PC-9 (cell line): ENCODE data around the gene EFEMP2. TPM values are rescaled to one million over a fixed set of nuclear protein-coding genes. Genes with fewer than 3 reads are reported as not detected.

ENCODE experiments used
- BruUV-seq: library from RNA; stranded (reverse); fragments of 400-500 nt; replicated peaks from 2 replicates; lab custom pipeline; 2021; lab: Mats Ljungman, UMichigan
- CTCF ChIA-PET: fragments of 300-600 bp; sonication (Branson Sonifier 250); formaldehyde crosslinking; loops from one replicate; lab custom pipeline; 2022; ENCODE audit warnings: antibody characterized with exemption; lab: Charles Lee
- POLR2A ChIA-PET: fragments of 300-600 bp; sonication (Branson Sonifier 250); formaldehyde crosslinking; loops from one replicate; lab custom pipeline; 2022; ENCODE audit warnings: antibody characterized with exemption; ENCODE audit not compliant: unreplicated experiment; lab: Charles Lee
- DNase-seq, 2 experiments: peaks; one replicate each; pipeline versions ENCODE4 v3.0.0 to v3.0.0-alpha.2; 2015 to 2022; ENCODE audit warnings: mixed read lengths in 1 of 2
- H2AFZ ChIP-seq: fragments of 200-600 bp; sonication (generic); 2 replicates; pipeline ENCODE4 v1.8.1; 2017; ENCODE audit warnings: antibody characterized with exemption
- H3F3A ChIP-seq: fragments of 200-600 bp; sonication (generic); 2 replicates; pipeline ENCODE4 v1.8.1; 2017; ENCODE audit warnings: antibody characterized with exemption, mild to moderate bottlenecking, low read depth; ENCODE audit not compliant: insufficient read depth
- H3K27ac ChIP-seq: fragments of 200-600 bp; sonication (generic); 2 replicates; pipeline ENCODE4 v1.6.1; 2016; ENCODE audit warnings: mixed run types
- H3K27me3 ChIP-seq: fragments of 200-600 bp; sonication (generic); 2 replicates; pipeline ENCODE4 v1.6.1; 2016; ENCODE audit warnings: low read depth, mixed run types; ENCODE audit not compliant: insufficient read depth
- H3K36me3 ChIP-seq: fragments of 200-600 bp; sonication (generic); 2 replicates; pipeline ENCODE4 v1.6.1; 2016; ENCODE audit warnings: low read depth, mixed run types
- H3K4me1 ChIP-seq: fragments of 200-600 bp; sonication (generic); replicated peaks from 2 replicates; pipeline ENCODE4 v1.6.1; 2016; ENCODE audit warnings: mixed run types; ENCODE audit not compliant: insufficient read depth
- H3K4me2 ChIP-seq: fragments of 200-600 bp; sonication (generic); 2 replicates; pipeline ENCODE4 v1.6.1; 2017; ENCODE audit warnings: mixed run types
- H3K4me3 ChIP-seq: fragments of 200-600 bp; sonication (generic); 2 replicates; pipeline ENCODE4 v1.6.1; 2016; ENCODE audit warnings: mixed run types
- H3K79me2 ChIP-seq: fragments of 200-600 bp; sonication (generic); 2 replicates; pipeline ENCODE4 v1.6.1; 2017; ENCODE audit warnings: low read depth, mixed run types
- H3K9me2 ChIP-seq: fragments of 200-600 bp; sonication (generic); 2 replicates; pipeline ENCODE4 v1.8.1; 2017; ENCODE audit warnings: mild to moderate bottlenecking; ENCODE audit not compliant: insufficient read depth
- H3K9me3 ChIP-seq: fragments of 200-600 bp; sonication (generic); 2 replicates; pipeline ENCODE4 v1.8.1; 2016; ENCODE audit warnings: low read depth; ENCODE audit not compliant: insufficient read depth
- H4K20me1 ChIP-seq: fragments of 200-600 bp; sonication (generic); 2 replicates; pipeline ENCODE4 v1.8.1; 2017; ENCODE audit not compliant: insufficient read depth
- CTCF ChIP-seq: fragments of 200-600 bp; sonication (generic); conservative IDR thresholded peaks from 2 replicates; pipeline ENCODE4 v1.6.1; 2017; ENCODE audit warnings: mixed run types, antibody characterized with exemption, mild to moderate bottlenecking, moderate library complexity
- EZH2 ChIP-seq: fragments of 200-600 bp; sonication (generic); IDR thresholded peaks from 2 replicates; pipeline ENCODE4 v1.8.0; 2017; ENCODE audit warnings: antibody characterized with exemption, low read depth
- intact Hi-C: fragments of 100-400 bp; cut with micrococcal nuclease; formaldehyde crosslinking; loops from one replicate; pipeline ENCODE4 v1.10.0; 2022; ENCODE audit not compliant: unreplicated experiment
- total RNA-seq: library from RNA; stranded (reverse); gene quantifications from 2 replicates; pipeline ENCODE4 v1.2.3, GENCODE V29; 2021

EFEMP2 gene
- total RNA-seq, 1 experiment from 2014 or later = 18.1 TPM

GRCh38 chr11:65866509-65867283 is 5.9 kb downstream of the EFEMP2 start:
- intact Hi-C loops = no loop called here
- ChIA-PET POLR2A (no interaction called here), CTCF (interaction anchor here (0.5 kb wide), 1 partner anchor 155 kb away, joined by 18 read pairs; no protein-coding TSS in a partner anchor)
- no peaks in the 10 kb centered on the region for H3K9me3 ChIP-seq
- peaks cover 5% of the 10 kb centered on the region for H3K4me1 ChIP-seq
- no peak overlapping the region for H2AFZ ChIP-seq
- no TSS peak for BruUV-seq
- TF ChIP-seq CTCF = no peak
- no peak for TF ChIP-seq EZH2
- H3K79me2 ChIP-seq = peaks cover 15% of the 10 kb centered on the region
- no peak overlapping the region for H3K4me3 ChIP-seq
- no peak overlapping the region for H3K27ac ChIP-seq
- peaks cover 35% of the 10 kb centered on the region for H3F3A ChIP-seq
- H3K9me2 ChIP-seq = no peaks in the 10 kb centered on the region
- peaks cover 23% of the 10 kb centered on the region for H3K36me3 ChIP-seq
- no peak overlapping the region for H3K4me2 ChIP-seq
- H3K27me3 ChIP-seq = no peaks in the 10 kb centered on the region
- H4K20me1 ChIP-seq = no peaks in the 10 kb centered on the region; the same call in 1 of the 2 replicates
- DNase-seq = no peak

GRCh38 chr11:65865550-65866172 is 6.9 kb downstream of the EFEMP2 start:
- peaks cover 24% of the 10 kb centered on the region for H3K79me2 ChIP-seq
- no peaks in the 10 kb centered on the region; the same call in 1 of the 2 replicates for H4K20me1 ChIP-seq
- ChIA-PET POLR2A (interaction anchor here (0.7 kb wide), 1 partner anchor 976 kb away, joined by 5 read pairs; no protein-coding TSS in a partner anchor), CTCF (no interaction called here)
- no peaks in the 10 kb centered on the region for H3K27me3 ChIP-seq
- no peak for DNase-seq
- peaks cover 38% of the 10 kb centered on the region for H3F3A ChIP-seq
- TF ChIP-seq EZH2 = no peak
- no peak for TF ChIP-seq CTCF
- no peak overlapping the region for H3K27ac ChIP-seq
- intact Hi-C loops = no loop called here
- H3K4me2 ChIP-seq = no peak overlapping the region
- peaks cover 8% of the 10 kb centered on the region for H3K4me1 ChIP-seq
- H3K4me3 ChIP-seq = no peak overlapping the region
- H3K9me2 ChIP-seq = no peaks in the 10 kb centered on the region
- no peak overlapping the region for H2AFZ ChIP-seq
- no peaks in the 10 kb centered on the region for H3K9me3 ChIP-seq
- H3K36me3 ChIP-seq = peaks cover 23% of the 10 kb centered on the region
- BruUV-seq = no TSS peak

GRCh38 chr11:65864706-65865471 is 7.7 kb downstream of the EFEMP2 start:
- no peak overlapping the region for H3K4me2 ChIP-seq
- H3K9me3 ChIP-seq = no peaks in the 10 kb centered on the region
- BruUV-seq = no TSS peak
- peaks cover 24% of the 10 kb centered on the region for H3K79me2 ChIP-seq
- H3K27ac ChIP-seq = no peak overlapping the region
- CTCF ChIA-PET = no interaction called here
- intact Hi-C loops = no loop called here
- no peak for DNase-seq
- H3K4me1 ChIP-seq = peaks cover 10% of the 10 kb centered on the region
- H3K27me3 ChIP-seq = no peaks in the 10 kb centered on the region
- H2AFZ ChIP-seq = no peak overlapping the region
- peaks cover 40% of the 10 kb centered on the region for H3F3A ChIP-seq
- POLR2A ChIA-PET = interaction anchor here (0.7 kb wide), 1 partner anchor 977 kb away, joined by 5 read pairs; no protein-coding TSS in a partner anchor
- no peak overlapping the region for H3K4me3 ChIP-seq
- peaks cover 23% of the 10 kb centered on the region for H3K36me3 ChIP-seq
- no peaks in the 10 kb centered on the region; the same call in 1 of the 2 replicates for H4K20me1 ChIP-seq
- no peaks in the 10 kb centered on the region for H3K9me2 ChIP-seq
- TF ChIP-seq CTCF (no peak), EZH2 (no peak)
